ENCODE data around the gene NOD2.

NOD2 gene

DNA sequence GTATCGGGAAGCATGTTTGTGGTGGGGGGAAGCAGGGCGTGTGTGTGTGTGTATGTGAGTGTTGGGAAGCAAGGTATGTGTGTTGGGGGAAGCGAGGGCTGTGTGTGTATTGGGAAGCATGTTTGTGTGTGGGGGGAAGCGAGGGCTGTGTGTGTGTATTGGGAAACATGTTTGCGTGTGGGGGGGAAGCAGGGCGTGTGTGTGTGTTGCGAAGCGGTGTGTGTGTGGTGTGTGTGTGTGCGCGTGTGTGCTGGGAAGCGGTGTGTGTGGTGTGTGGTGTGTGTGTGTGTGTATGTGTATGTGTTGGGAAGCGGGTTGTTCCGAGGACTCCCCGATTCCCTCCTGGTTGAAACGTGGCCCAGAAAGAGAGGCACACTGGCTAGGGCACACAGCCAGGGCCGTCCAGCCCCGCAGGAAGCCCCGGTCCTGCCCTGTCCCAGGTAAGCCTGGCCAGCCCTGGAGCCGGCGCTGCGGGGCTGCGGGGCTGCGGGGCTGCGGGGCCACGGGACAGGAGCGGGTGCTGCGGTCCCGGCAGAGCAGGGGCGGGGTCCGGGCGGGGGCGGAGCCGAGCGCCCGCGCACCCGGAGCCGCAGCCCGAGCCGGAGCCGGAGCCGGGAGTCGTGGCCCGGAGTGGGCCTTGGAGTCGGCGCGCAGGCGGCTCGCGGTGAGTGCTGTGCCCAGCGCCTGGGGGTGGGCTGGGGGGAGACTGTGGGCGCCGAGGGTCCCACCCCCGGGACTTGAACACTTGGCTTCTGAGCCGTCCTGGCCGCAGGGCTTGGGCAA is at the start of gene NOD2:
Gene NOD2, plus strand, starts transcription at position 608 of the 783 bp plus-strand sequence. CDS start 5,890 bp downstream, outside the sequence.
- TF ChIP-seq, protein P1, sequence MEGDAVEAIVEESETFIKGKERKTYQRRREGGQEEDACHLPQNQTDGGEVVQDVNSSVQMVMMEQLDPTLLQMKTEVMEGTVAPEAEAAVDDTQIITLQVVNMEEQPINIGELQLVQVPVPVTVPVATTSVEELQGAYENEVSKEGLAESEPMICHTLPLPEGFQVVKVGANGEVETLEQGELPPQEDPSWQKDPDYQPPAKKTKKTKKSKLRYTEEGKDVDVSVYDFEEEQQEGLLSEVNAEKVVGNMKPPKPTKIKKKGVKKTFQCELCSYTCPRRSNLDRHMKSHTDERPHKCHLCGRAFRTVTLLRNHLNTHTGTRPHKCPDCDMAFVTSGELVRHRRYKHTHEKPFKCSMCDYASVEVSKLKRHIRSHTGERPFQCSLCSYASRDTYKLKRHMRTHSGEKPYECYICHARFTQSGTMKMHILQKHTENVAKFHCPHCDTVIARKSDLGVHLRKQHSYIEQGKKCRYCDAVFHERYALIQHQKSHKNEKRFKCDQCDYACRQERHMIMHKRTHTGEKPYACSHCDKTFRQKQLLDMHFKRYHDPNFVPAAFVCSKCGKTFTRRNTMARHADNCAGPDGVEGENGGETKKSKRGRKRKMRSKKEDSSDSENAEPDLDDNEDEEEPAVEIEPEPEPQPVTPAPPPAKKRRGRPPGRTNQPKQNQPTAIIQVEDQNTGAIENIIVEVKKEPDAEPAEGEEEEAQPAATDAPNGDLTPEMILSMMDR (conservative IDR thresholded peaks at IDR 0.05; ENCODE audit: low read depth, low read length) = no peak
- H3K4me3 ChIP-seq (ENCODE audit: low read depth, low read length) = peak within 1 kb of the TSS; percentile 33
- DNase-seq (ENCODE audit: low read depth) = no peak

DNA sequence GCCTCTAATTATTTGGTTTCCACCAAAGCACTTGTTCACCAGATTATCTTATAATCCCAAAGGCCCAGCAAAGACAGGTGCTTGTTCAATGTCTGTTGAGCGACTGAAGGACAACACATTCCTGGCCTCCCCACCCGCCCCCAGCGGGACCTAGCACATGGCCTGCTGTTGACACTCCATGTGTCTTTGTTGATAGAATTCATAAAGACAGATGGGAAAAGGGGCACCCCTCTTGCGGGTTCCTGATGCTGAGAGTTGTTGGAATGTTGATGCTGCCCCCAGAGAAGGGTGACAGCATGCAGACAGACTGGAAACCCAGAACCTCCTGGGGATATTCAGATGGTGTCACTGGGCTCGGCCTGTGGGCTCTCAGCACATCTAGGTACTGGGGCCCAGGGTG is 49.2 kb upstream of the NOD2 start:
- H3K4me3 ChIP-seq (ENCODE audit: low read depth, low read length) = no peak overlapping the region
- no peak for DNase-seq (ENCODE audit: low read depth)
- TF ChIP-seq, protein P1 (conservative IDR thresholded peaks at IDR 0.05; ENCODE audit: low read depth, low read length) = no peak

DNA sequence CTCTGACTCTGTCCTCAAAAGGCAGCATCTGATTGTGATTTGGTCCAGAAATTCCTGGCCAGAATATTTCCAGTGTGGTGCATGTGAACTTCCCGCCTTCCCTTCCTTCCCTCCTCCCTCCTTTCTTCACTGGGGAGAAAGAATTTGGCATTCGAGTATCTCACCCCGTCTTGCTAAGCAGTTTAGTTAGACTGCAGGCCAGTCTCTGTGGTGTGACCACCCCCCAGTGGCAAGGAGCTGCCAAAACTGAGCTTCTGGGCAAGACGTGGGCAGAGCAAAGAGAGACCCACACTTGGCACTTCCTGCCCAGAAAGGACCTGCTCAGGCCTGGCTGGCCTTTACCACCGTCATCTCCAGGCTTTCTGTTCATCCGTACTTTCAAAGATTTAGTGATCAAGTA is 48.7 kb upstream of the NOD2 start:
- TF ChIP-seq, protein P1 (conservative IDR thresholded peaks at IDR 0.05; ENCODE audit: low read depth, low read length) = peak; percentile 38
- peak; percentile 21 for DNase-seq (ENCODE audit: low read depth)

DNA sequence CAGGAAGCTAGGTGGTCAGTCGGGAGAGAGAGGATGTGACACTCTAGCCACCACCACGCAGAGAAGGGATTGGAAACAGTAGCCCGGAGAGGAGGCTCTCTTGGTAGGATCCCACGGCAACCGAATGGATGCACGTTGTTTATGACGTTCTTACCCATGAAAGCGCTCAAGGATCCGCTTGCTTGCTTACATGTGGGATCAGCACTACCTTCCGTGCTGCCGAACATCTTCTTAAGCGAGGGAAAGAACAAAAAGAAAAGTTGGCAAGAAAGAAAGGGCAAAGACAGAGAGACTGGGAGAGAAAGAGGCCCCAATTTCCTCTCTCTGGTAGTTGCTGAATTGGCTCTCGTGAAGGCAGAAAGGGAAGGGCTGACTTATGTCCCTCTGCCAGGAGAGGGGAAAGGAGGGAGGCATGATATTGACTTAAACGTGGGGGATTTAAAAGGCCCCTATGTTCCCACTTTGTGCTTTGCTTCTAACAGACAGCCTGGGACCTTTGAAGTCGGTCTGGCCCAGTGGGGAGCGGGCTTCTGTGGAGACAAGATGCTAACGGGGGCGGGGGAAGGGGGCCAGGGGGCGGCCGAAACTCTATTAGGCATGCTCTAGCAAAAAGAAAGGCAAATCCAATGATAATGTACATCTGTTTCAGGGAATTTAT is 47.7 kb upstream of the NOD2 start:
- no peak overlapping the region for H3K4me3 ChIP-seq (ENCODE audit: low read depth, low read length)
- TF ChIP-seq, protein P1 (conservative IDR thresholded peaks at IDR 0.05; ENCODE audit: low read depth, low read length) = no peak
- DNase-seq (ENCODE audit: low read depth) = no peak

More for the DNA sequence above, 48.7 kb upstream of the NOD2 start:
- H3K4me3 ChIP-seq (ENCODE audit: low read depth, low read length) = no peak overlapping the region

DNA sequence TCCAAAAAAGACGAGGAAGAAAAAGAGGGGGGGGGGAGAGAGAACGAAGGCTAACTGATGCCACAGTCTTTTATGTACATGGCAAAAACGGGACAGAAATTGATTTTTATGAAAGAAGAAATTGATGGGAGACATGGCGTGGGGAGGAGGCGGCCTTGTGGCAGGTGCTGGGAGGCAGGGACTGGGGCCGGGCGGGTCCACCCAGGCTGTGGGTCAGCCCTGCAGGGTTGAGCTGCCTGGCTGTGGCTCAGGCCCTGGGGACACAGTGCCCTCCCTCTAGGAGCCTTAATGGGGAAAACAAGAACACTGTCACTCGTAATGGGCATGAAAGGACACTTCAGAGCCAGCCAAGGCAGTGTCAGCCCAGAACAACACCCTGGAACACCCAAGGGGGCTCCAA is 47.1 kb upstream of the NOD2 start:
- TF ChIP-seq, protein P1 (conservative IDR thresholded peaks at IDR 0.05; ENCODE audit: low read depth, low read length) = no peak
- H3K4me3 ChIP-seq (ENCODE audit: low read depth, low read length) = no peak overlapping the region
- DNase-seq (ENCODE audit: low read depth) = no peak

DNA sequence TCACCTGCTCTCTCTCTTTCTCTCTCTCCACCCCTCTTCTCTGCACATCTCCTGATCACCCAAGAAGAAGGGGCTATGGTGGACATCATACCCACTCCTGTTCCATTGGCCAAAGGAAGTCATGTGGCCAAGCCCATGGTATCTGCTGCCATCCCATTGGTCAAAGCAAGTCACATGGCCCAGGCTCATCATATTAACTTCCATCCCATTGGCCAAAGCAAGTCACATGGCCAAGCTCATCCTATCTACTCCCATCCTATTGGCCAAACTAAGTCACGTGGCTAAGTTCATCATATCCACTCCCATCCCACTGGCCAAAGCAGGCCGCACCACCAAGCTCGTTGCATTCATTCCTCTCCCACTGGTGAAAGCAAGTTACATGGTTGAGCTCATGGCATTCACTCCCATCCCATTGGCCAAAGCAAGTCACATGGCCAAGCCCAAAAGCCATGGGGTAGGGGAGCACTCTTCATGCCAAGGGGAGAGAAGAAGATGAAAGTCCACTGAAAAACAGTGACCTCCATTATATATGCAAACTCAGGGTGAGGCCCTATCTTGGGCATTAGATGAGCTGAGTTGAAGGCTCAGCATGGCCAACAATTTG is 41.5 kb upstream of the NOD2 start:
- H3K4me3 ChIP-seq (ENCODE audit: low read depth, low read length) = no peak overlapping the region
- TF ChIP-seq, protein P1 (conservative IDR thresholded peaks at IDR 0.05; ENCODE audit: low read depth, low read length) = no peak
- no peak for DNase-seq (ENCODE audit: low read depth)

Measured in choroid plexus epithelial cell (primary cell).